Stimulated activated CD4-positive, alpha-beta T cell treated with anti-CD3 and anti-CD28 coated beads, Interleukin-1b, Interleukin-23, amount 100 ng/mL, for 1 hour (primary cell): Measurements from ENCODE around the gene SLC39A8.
"Not testable (repeated sequence)": the region's sequence is repeated elsewhere in the genome, so short reads cannot be mapped to it uniquely, and the experiment has no call there.

Experiments
- DNase-seq, 2 donors: peaks; one replicate each; pipeline ENCODE4 v3.0.0-alpha.2; 2020; ENCODE audit warnings: low read depth in 2 of 2

SLC39A8 gene

GRCh38 chr4:102299354-102300107, 45.8 kb downstream of the SLC39A8 start:
- DNase-seq, result no peak

- no peak for DNase-seq
These were observed 46.6 kb downstream of the SLC39A8 start for GRCh38 chr4:102298716-102299115.

GRCh38 chr4:102295153-102295862, 50.0 kb downstream of the SLC39A8 start:
- DNase-seq, result no peak

GRCh38 chr4:102288497-102288896, 56.8 kb downstream of the SLC39A8 start:
- DNase-seq, result no peak

- no peak for DNase-seq
These were observed 59.5 kb downstream of the SLC39A8 start for GRCh38 chr4:102285831-102286230.

- no peak for DNase-seq
These were observed 64.0 kb downstream of the SLC39A8 start for GRCh38 chr4:102281171-102281839.

GRCh38 chr4:102273317-102273716, 72.0 kb downstream of the SLC39A8 start:
- not testable (repeated sequence) for DNase-seq

GRCh38 chr4:102272318-102272717, 73.0 kb downstream of the SLC39A8 start:
- no peak for DNase-seq

- DNase-seq, result no peak
These were observed 76.9 kb downstream of the SLC39A8 start for GRCh38 chr4:102268355-102268754.

GRCh38 chr4:102263024-102263787, 82.1 kb downstream of the SLC39A8 start:
- DNase-seq, result no peak

- no peak for DNase-seq
These were observed 85.6 kb downstream of the SLC39A8 start for GRCh38 chr4:102259702-102260101.

- no peak for DNase-seq
These were observed 86.2 kb downstream of the SLC39A8 start for GRCh38 chr4:102259081-102259480.

GRCh38 chr4:102256321-102256720, 89.0 kb downstream of the SLC39A8 start:
- no peak for DNase-seq

- no peak for DNase-seq
These were observed 91.4 kb downstream of the SLC39A8 start for GRCh38 chr4:102253860-102254259.

- DNase-seq, result no peak
These were observed 93.1 kb downstream of the SLC39A8 start for GRCh38 chr4:102252171-102252570.

- DNase-seq, result no peak
These were observed 94.9 kb downstream of the SLC39A8 start for GRCh38 chr4:102250341-102250740.

- no peak for DNase-seq
These were observed 98.2 kb downstream of the SLC39A8 start for GRCh38 chr4:102247041-102247440.

GRCh38 chr4:102246416-102246815, 98.9 kb downstream of the SLC39A8 start:
- DNase-seq, result no peak

- no peak for DNase-seq
These were observed 100.3 kb downstream of the SLC39A8 start for GRCh38 chr4:102244878-102245535.

- DNase-seq, result not testable (repeated sequence)
These were observed 102.0 kb downstream of the SLC39A8 start for GRCh38 chr4:102243296-102243695.

GRCh38 chr4:102234243-102234838, 110.9 kb downstream of the SLC39A8 start:
- DNase-seq, result no peak
